Mammary epithelial cell (primary cell): Measurements from ENCODE around the gene RALB.

Experiments used
- CTCF ChIP-seq, 2 donors: IDR thresholded peaks in 1 of 2; conservative IDR thresholded peaks in 1 of 2; 2 replicates each; pipeline ENCODE4 v1.5.1; 2011 to 2012; ENCODE audit warnings: inconsistent platforms in 2 of 2, low read length in 2 of 2, mild to moderate bottlenecking in 2 of 2, control low read depth in 1 of 2, low read depth in 1 of 2; ENCODE audit not compliant: insufficient read depth in 1 of 2; ENCODE audit errors: extremely low read depth in 1 of 2
- EZH2 ChIP-seq: IDR thresholded peaks from 2 replicates; pipeline ENCODE4 v1.6.1; 2012; ENCODE audit warnings: low read length, inconsistent platforms, borderline replicate concordance

- TF ChIP-seq CTCF (conservative IDR thresholded peaks at IDR 0.05 in 1 of 2, IDR thresholded peaks at IDR 0.05 in 1 of 2; ENCODE audit: extremely low read depth in 1 of 2, insufficient read depth in 1 of 2, low read depth in 1 of 2, low read length in 2 of 2) = no peak
- TF ChIP-seq EZH2 = no peak
These were observed 84.1 kb downstream of the RALB start for GRCh38 chr2:120336749-120337148.
